Measurements from ENCODE around the gene IDI1.

GRCh38 chr10:1064964-1065247 lies 16.0 kb upstream of the IDI1 start:
- TF ChIP-seq JUND (IDR thresholded peaks at IDR 0.05) (no peak), YY1 (IDR thresholded peaks at IDR 0.05; ENCODE audit: low read depth) (no peak), SIN3A (IDR thresholded peaks at IDR 0.05; ENCODE audit: borderline replicate concordance, low read depth, low read length) (no peak), EZH2phosphoT487 (IDR thresholded peaks at IDR 0.05; ENCODE audit: borderline replicate concordance, low read depth) (no peak), MEF2A (IDR thresholded peaks at IDR 0.05; ENCODE audit: borderline replicate concordance, low read depth) (no peak)
- TF ChIP-seq, protein P1, sequence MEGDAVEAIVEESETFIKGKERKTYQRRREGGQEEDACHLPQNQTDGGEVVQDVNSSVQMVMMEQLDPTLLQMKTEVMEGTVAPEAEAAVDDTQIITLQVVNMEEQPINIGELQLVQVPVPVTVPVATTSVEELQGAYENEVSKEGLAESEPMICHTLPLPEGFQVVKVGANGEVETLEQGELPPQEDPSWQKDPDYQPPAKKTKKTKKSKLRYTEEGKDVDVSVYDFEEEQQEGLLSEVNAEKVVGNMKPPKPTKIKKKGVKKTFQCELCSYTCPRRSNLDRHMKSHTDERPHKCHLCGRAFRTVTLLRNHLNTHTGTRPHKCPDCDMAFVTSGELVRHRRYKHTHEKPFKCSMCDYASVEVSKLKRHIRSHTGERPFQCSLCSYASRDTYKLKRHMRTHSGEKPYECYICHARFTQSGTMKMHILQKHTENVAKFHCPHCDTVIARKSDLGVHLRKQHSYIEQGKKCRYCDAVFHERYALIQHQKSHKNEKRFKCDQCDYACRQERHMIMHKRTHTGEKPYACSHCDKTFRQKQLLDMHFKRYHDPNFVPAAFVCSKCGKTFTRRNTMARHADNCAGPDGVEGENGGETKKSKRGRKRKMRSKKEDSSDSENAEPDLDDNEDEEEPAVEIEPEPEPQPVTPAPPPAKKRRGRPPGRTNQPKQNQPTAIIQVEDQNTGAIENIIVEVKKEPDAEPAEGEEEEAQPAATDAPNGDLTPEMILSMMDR (IDR thresholded peaks at IDR 0.05), result no peak
